Naive thymus-derived CD4-positive, alpha-beta T cell (primary cell): ENCODE measurements around the gene STAT4. TPM values are rescaled to one million over a fixed set of nuclear protein-coding genes. Genes with fewer than 3 reads are reported as not detected.

Source experiments
- ATAC-seq: fragments of 150-1000 bp; cut with Tn5 transposase; 2 replicates; pipeline ENCODE4 v1.10.0; 2021; ENCODE audit warnings: mild to moderate bottlenecking, moderate library complexity
- CTCF ChIA-PET: fragments of 350-600 bp; sonication (Branson Sonifier 250); formaldehyde crosslinking; loops from one replicate; lab custom pipeline; 2021; ENCODE audit warnings: antibody characterized with exemption; lab: Charles Lee
- POLR2A ChIA-PET: fragments of 350-600 bp; sonication (Branson Sonifier 250); formaldehyde crosslinking; loops from one replicate; lab custom pipeline; 2021; ENCODE audit warnings: antibody characterized with exemption, inconsistent platforms; lab: Charles Lee
- DNase-seq, 9 donors: peaks; one replicate each; pipeline versions ENCODE4 v3.0.0 to v3.0.0-alpha.2; 2020 to 2022; ENCODE audit warnings: mixed read lengths in 1 of 9
- H3K27ac ChIP-seq: one replicate; pipeline ENCODE4 v1.7.0; 2013; ENCODE audit warnings: mild to moderate bottlenecking, low read depth, low read length, moderate library complexity
- H3K27me3 ChIP-seq, 2 donors: one replicate each; pipeline ENCODE4 v1.7.0; 2013; ENCODE audit warnings: low read length in 2 of 2, mild to moderate bottlenecking in 2 of 2, moderate library complexity in 2 of 2; ENCODE audit not compliant: control insufficient read depth in 2 of 2, insufficient read depth in 2 of 2
- H3K36me3 ChIP-seq, 3 experiments: 1 replicate in 2 of 3; 2 replicates in 1 of 3; pipeline ENCODE4 v1.7.0; 2013; ENCODE audit warnings: low read length in 3 of 3, mild to moderate bottlenecking in 3 of 3, moderate library complexity in 1 of 3; ENCODE audit not compliant: insufficient read depth in 3 of 3, control insufficient read depth in 2 of 3
- H3K4me1 ChIP-seq, 2 donors: one replicate each; pipeline ENCODE4 v1.7.0; 2013; ENCODE audit warnings: low read length in 2 of 2, mild to moderate bottlenecking in 2 of 2, moderate library complexity in 1 of 2; ENCODE audit not compliant: control insufficient read depth in 2 of 2, insufficient read depth in 2 of 2
- H3K4me3 ChIP-seq: 2 replicates; pipeline ENCODE4 v1.7.0; 2013; ENCODE audit warnings: mild to moderate bottlenecking, low read length
- H3K9me3 ChIP-seq, 3 experiments: 1 replicate in 2 of 3; 2 replicates in 1 of 3; pipeline ENCODE4 v1.7.0; 2013; ENCODE audit warnings: low read length in 3 of 3; ENCODE audit not compliant: control insufficient read depth in 2 of 3
- H3K27ac Mint-ChIP-seq, 9 donors: one replicate each; pipeline ENCODE4 v1.8.0; 2020 to 2022; ENCODE audit warnings: mixed read lengths in 9 of 9, mild to moderate bottlenecking in 8 of 9, moderate library complexity in 5 of 9, inconsistent platforms in 2 of 9
- H3K27me3 Mint-ChIP-seq, 5 donors: one replicate each; pipeline ENCODE4 v1.8.0; 2021 to 2022; ENCODE audit warnings: mixed read lengths in 5 of 5, mild to moderate bottlenecking in 1 of 5
- H3K36me3 Mint-ChIP-seq, 5 donors: one replicate each; pipeline ENCODE4 v1.8.0; 2020 to 2022; ENCODE audit warnings: mixed read lengths in 5 of 5, mild to moderate bottlenecking in 3 of 5, inconsistent platforms in 1 of 5
- H3K4me1 Mint-ChIP-seq, 7 donors: one replicate each; pipeline ENCODE4 v1.8.0; 2020 to 2022; ENCODE audit warnings: mixed read lengths in 7 of 7, mild to moderate bottlenecking in 3 of 7, inconsistent platforms in 1 of 7
- H3K4me3 Mint-ChIP-seq, 10 donors: one replicate each; pipeline ENCODE4 v1.8.0; 2020 to 2022; ENCODE audit warnings: mild to moderate bottlenecking in 10 of 10, mixed read lengths in 10 of 10, moderate library complexity in 6 of 10, inconsistent platforms in 2 of 10
- H3K9me3 Mint-ChIP-seq, 11 donors: one replicate each; pipeline ENCODE4 v1.8.0; 2020 to 2022; ENCODE audit warnings: mixed read lengths in 11 of 11, mild to moderate bottlenecking in 4 of 11, inconsistent platforms in 1 of 11, moderate library complexity in 1 of 11
- intact Hi-C, 2 donors: fragments of 100-400 bp; cut with micrococcal nuclease; formaldehyde crosslinking; loops; one replicate each; pipeline ENCODE4 v1.15.1; 2023
- polyA plus RNA-seq, 2 donors: library from polyadenylated mRNA; unstranded; fragments of 300-500 nt; fragmentation: Illumina TruSeq; gene quantifications; one replicate each; pipeline ENCODE4 v1.2.3, GENCODE V29; 2021
- total RNA-seq, 6 experiments: library from RNA in 5 of 6; stranded (reverse) in 5 of 6; gene quantifications; 1 replicate in 5 of 6; 2 replicates in 1 of 6; pipeline ENCODE4 v1.2.3 and lab custom pipeline; 2021 to 2026

STAT4 gene
- total and polyA plus RNA-seq, 7 experiments from 2014 or later = 52.4 to 132 (median 114) TPM

DNA sequence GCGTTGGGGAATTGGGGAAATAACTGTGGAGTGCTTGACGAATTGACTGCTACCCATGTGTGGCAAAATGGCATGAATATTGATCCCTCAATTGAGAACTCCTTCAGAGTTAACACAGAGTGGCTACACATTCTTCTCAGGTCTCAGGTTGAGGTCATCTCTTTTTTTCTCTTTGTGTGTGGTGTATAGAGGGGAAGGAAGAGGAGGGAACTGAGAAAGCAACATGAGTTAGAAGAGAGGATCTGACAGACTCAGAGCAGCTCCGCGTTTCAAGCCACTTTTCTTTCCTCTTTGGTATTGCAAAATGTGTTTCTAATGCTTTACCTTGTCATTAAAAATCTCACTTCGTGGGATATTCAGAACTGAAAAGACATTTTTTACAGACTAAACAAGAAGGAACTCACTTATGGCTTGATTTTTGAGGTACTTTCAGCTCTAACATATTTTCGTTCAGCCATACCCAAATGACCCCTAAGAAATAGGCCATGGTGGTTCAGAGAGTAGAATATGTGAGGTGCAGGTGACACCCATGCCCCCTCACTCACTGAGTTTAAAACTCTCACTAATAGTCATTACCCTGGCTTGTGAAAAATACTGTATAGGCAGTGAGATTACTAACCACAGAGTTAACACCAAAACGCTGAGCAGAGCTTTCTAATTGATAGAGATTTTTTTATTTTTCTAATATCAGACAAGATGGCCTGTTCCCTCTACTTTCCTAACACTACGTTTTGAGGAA is 22.5 kb downstream of the STAT4 start:
- peaks cover 0 to 20% (median 5%) of the 10 kb centered on the region in 3 experiments for H3K36me3 ChIP-seq
- no peak for DNase-seq
- POLR2A ChIA-PET = interaction anchor here (1.4 to 3.7 kb wide), 3 partner anchors 14 to 64 kb away, joined by 4 to 15 read pairs (median 4); partner anchors contain the start of gene STAT4
- peaks cover 12 to 35% of the 10 kb centered on the region in 2 donors for H3K4me1 ChIP-seq
- Mint-ChIP-seq H3K36me3 (peaks cover 17 to 60% (median 56%) of the 10 kb centered on the region in 5 donors), H3K4me1 (peaks cover 29 to 79% (median 65%) of the 10 kb centered on the region in 7 donors), H3K27me3 (no peaks in the 10 kb centered on the region), H3K9me3 (no peaks in the 10 kb centered on the region), H3K27ac (peak overlapping the region; percentile 18 to 86 (median 76)), H3K4me3 (peak overlapping the region in 8 of 10 donors; percentile 7 to 58 (median 44))
- no peaks in the 10 kb centered on the region for H3K27me3 ChIP-seq
- H3K4me3 ChIP-seq = no peak overlapping the region
- H3K9me3 ChIP-seq = no peaks in the 10 kb centered on the region
- peak; percentile 79 for ATAC-seq
- CTCF ChIA-PET = no interaction called here
- intact Hi-C loops = loop anchor here (1.0 to 2.0 kb wide), 3 partner anchors 14 to 20 kb away; no protein-coding TSS in a partner anchor
- peak overlapping the region; percentile 58 for H3K27ac ChIP-seq

DNA sequence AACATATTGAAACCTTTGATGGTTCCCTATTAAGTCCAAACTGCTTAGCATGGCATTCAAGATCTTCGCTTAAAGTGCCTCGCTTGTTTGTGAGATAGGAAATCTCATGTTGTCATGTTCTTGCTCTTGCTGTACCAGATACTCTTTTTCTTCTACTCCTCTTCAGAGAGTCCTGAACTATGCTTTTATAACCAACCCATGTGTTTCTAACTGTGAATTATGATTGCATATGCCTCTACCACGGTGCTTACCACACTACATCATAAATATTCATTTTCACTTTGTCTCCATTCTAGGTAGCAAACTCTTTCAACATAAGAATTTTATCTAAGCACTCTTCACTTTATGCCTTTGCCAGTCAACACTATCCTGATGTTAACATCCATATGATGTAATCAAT is 23.6 kb downstream of the STAT4 start:
- CTCF ChIA-PET = no interaction called here
- Mint-ChIP-seq H3K27ac (peak overlapping the region in 7 of 9 donors; percentile 9 to 86 (median 23)), H3K4me3 (peak overlapping the region in 4 of 10 donors; percentile 2 to 41 (median 8)), H3K36me3 (peaks cover 18 to 63% (median 54%) of the 10 kb centered on the region in 5 donors), H3K9me3 (no peaks in the 10 kb centered on the region), H3K27me3 (no peaks in the 10 kb centered on the region), H3K4me1 (peaks cover 30 to 74% (median 69%) of the 10 kb centered on the region in 7 donors)
- Histone ChIP-seq H3K9me3 (no peaks in the 10 kb centered on the region), H3K4me3 (no peak overlapping the region), H3K27ac (peak overlapping the region; percentile 11), H3K27me3 (no peaks in the 10 kb centered on the region), H3K4me1 (peaks cover 12 to 35% of the 10 kb centered on the region in 2 donors), H3K36me3 (peaks cover 0 to 19% (median 5%) of the 10 kb centered on the region in 3 experiments)
- POLR2A ChIA-PET = interaction anchor here (1.4 to 3.7 kb wide), 3 partner anchors 13 to 63 kb away, joined by 4 to 15 read pairs (median 4); partner anchors contain the start of gene STAT4
- intact Hi-C loops = loop anchor here in 1 of 2 donors (2.0 kb wide), 1 partner anchor 22 kb away; no protein-coding TSS in a partner anchor
- DNase-seq = no peak
- ATAC-seq = peak; percentile 33

DNA sequence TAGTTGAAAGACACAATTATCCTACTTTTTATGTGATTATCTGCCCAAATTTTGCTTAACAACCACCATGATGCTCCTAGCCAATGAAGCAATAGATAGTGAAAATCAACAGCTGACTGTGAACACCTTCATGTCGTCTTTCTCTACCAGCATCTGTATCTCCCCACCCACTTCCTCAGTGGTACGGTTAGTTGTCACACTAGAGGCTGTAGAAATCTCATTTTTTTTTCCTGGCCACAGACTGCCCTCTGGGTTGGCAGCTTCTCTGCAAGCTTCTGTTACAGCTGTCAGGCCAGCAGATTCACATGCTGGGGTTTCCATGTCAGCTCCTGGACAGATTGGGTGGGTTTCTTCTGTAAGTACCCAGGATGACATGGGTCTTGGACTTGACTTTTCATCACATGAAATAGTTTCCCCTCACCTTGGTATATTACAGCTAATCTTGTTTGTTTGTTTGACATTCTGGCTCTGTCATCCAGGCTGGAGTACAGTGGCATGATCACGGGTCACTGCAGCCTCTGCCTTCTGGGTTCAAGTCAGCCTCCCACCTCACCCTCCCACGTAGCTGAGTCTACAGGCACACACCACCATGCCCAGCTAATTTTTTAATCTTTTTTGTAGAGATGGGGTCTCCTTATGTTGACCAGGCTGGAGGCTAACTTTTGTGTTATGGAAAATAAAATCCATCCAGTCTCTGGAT is 24.3 kb downstream of the STAT4 start:
- CTCF ChIA-PET = interaction anchor here (1.0 kb wide), 1 partner anchor 75 kb away, joined by 3 read pairs; no protein-coding TSS in a partner anchor
- H3K4me3 Mint-ChIP-seq = peak overlapping the region in 8 of 10 donors; percentile 8 to 41 (median 30)
- POLR2A ChIA-PET = interaction anchor here (0.7 to 3.7 kb wide), 2 partner anchors 24 to 104 kb away, joined by 3 to 15 read pairs; partner anchors contain the start of gene STAT4
- H3K36me3 Mint-ChIP-seq = peaks cover 18 to 61% (median 52%) of the 10 kb centered on the region in 5 donors
- H3K27ac ChIP-seq = peak overlapping the region; percentile 11
- H3K4me1 Mint-ChIP-seq = peaks cover 30 to 71% (median 62%) of the 10 kb centered on the region in 7 donors
- peaks cover 0 to 12% (median 5%) of the 10 kb centered on the region in 3 experiments for H3K36me3 ChIP-seq
- peaks cover 12 to 35% of the 10 kb centered on the region in 2 donors for H3K4me1 ChIP-seq
- H3K4me3 ChIP-seq = no peak overlapping the region
- no peaks in the 10 kb centered on the region for H3K27me3 ChIP-seq
- intact Hi-C loops = loop anchor here (1.0 to 2.0 kb wide), 2 partner anchors 9 to 22 kb away; no protein-coding TSS in a partner anchor
- H3K27ac Mint-ChIP-seq = peak overlapping the region; percentile 12 to 86 (median 61)
- peak; percentile 71 for ATAC-seq
- DNase-seq = peak in 2 of 9 donors; percentile 6 to 17
- H3K9me3 Mint-ChIP-seq = peaks cover 0 to under 1% (median 0%) of the 10 kb centered on the region in 11 donors
- H3K27me3 Mint-ChIP-seq = no peaks in the 10 kb centered on the region
- H3K9me3 ChIP-seq = no peaks in the 10 kb centered on the region

DNA sequence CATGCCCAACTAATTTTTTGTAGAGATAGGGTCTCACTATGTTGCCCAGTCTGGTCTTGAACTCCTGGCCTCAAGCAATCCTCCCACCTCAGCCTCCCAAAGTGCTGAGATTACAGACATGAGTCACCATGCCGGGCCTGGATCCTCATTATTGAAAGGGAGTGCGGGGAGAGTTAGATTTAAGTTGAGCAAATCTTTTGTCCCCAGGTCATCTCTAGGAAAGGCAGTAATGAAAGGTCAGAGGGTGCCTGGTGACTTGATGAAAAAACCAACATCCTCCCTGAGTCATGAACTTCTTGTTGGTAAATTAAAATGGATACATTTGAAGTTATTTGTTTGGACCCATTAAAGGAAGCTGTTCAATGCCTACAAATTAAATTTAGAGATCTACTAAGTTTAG is 25.1 kb downstream of the STAT4 start:
- H3K27ac ChIP-seq = no peak overlapping the region
- H3K4me1 ChIP-seq = peaks cover 12 to 35% of the 10 kb centered on the region in 2 donors

DNA sequence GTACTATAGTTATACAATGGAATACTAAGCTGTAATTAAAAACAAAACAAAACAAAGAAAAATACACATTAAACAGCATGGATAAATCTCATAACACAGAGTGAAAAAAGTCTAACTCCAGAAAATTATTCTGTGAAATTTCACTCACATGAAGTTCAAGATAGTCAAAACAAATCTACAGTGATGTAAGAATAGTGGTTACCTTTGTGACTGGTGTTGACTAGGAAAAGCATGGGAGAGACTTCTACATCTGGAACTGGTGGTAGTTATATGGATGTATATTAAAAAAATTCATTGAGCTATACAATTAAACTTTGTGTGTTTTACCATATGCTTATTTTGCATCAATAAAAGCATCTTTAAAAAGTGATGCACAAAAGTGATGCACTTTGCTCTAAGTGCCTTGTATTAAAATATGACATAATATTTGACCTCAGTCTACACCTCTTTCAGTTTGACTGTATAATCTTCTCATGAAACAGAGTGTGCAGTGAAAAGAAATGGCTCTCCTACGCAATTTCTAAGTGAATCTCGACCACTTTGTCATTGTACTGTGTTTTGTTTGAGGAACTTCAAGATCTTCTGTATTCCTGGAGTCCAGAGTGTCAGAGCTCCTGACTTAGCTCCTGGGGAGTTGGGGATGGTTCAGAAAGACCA is 28.0 kb downstream of the STAT4 start:
- peaks cover 11 to 71% (median 58%) of the 10 kb centered on the region in 5 donors for H3K36me3 Mint-ChIP-seq
- intact Hi-C loops = no loop called here
- no peak overlapping the region for H3K27ac ChIP-seq
- H3K36me3 ChIP-seq = peaks cover 0 to 2% (median 0%) of the 10 kb centered on the region in 3 experiments
- no peak overlapping the region for H3K4me3 ChIP-seq
- ChIA-PET CTCF (no interaction called here), POLR2A (no interaction called here)
- ATAC-seq (no peak), DNase-seq (no peak)
- no peaks in the 10 kb centered on the region for H3K27me3 Mint-ChIP-seq
- H3K27ac Mint-ChIP-seq = peak overlapping the region in 2 of 9 donors; percentile 32 to 48
- no peaks in the 10 kb centered on the region for H3K9me3 ChIP-seq
- H3K4me3 Mint-ChIP-seq = no peak overlapping the region
- no peaks in the 10 kb centered on the region for H3K27me3 ChIP-seq
- H3K9me3 Mint-ChIP-seq = peaks cover 0 to 2% (median 0%) of the 10 kb centered on the region in 11 donors
- peaks cover 24 to 75% (median 59%) of the 10 kb centered on the region in 7 donors for H3K4me1 Mint-ChIP-seq
- peaks cover 1 to 29% of the 10 kb centered on the region in 2 donors for H3K4me1 ChIP-seq

More for the DNA sequence above, 25.1 kb downstream of the STAT4 start:
- H3K9me3 Mint-ChIP-seq = peaks cover 0 to 2% (median 0%) of the 10 kb centered on the region in 11 donors
- H3K4me3 Mint-ChIP-seq = no peak overlapping the region
- no peak for DNase-seq
- no peak for ATAC-seq
- H3K36me3 ChIP-seq = peaks cover 0 to 8% (median 0%) of the 10 kb centered on the region in 3 experiments
- ChIA-PET POLR2A (interaction anchor here (0.7 kb wide), 1 partner anchor 103 kb away, joined by 3 read pairs; no protein-coding TSS in a partner anchor), CTCF (no interaction called here)
- no peaks in the 10 kb centered on the region for H3K9me3 ChIP-seq
- H3K27me3 ChIP-seq = no peaks in the 10 kb centered on the region
- peak overlapping the region in 1 of 9 donors; percentile 18 for H3K27ac Mint-ChIP-seq
- H3K36me3 Mint-ChIP-seq = peaks cover 13 to 63% (median 45%) of the 10 kb centered on the region in 5 donors
- H3K27me3 Mint-ChIP-seq = no peaks in the 10 kb centered on the region
- H3K4me1 Mint-ChIP-seq = peaks cover 30 to 67% (median 58%) of the 10 kb centered on the region in 7 donors
- intact Hi-C loops = loop anchor here (1.0 to 2.0 kb wide), 2 partner anchors 8 to 23 kb away; no protein-coding TSS in a partner anchor
- H3K4me3 ChIP-seq = no peak overlapping the region
